HG03439 (cell line): ENCODE data around the gene URI1.
A peak's percentile ranks its signal among the peaks of the same experiment; 100 is the strongest.
"Not testable (repeated sequence)": the region's sequence is repeated elsewhere in the genome, so short reads cannot be mapped to it uniquely, and the experiment has no call there.

Experiments
- ATAC-seq: cut with Tn5 transposase; IDR thresholded peaks from one replicate; pipeline ENCODE4 v1.9.1; 2021; ENCODE audit warnings: mild to moderate bottlenecking, moderate library complexity; ENCODE audit not compliant: unreplicated experiment

Gene URI1

DNA sequence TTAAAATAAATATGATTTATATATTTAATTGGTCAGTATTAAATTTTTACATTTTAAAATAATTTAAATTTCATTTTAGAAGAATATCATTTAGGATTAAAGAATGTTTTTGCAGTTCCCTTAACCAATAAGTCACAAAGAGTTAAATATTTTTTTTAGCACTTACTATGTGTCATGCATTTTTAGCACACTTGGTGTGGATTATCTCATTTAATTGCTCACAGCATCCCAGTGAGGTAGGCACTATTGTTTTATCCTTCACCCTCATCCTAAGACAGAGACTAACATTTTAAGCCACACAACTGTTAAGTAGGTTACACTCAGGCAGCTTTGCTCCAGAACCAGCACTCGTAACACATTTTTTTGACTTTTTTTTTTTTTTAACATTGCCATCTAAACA, 78.2 kb downstream of the URI1 start:
- ATAC-seq, result no peak

- ATAC-seq, result no peak
Measured at GRCh38 chr19:30022659-30023058, 80.6 kb downstream of the URI1 start.

DNA sequence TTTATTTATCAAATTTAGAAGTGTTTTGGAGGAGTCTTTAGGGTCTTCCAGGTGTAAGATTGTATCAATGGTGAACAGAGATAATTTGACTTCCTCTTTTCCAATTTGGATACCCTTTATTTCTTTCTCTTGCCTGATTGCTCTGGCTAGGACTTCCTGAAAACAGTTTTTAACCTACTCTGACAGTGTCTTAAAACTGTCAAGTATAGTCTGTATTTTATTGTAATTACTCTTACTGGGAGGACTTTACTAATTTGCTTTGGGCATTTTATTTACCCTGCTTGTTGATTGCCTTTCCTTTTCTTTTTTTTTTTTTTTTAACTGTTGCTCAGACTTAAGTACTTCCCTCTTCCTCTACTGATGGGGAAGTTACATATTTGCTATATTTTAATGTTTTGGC, 81.3 kb downstream of the URI1 start:
- ATAC-seq, result no peak

DNA sequence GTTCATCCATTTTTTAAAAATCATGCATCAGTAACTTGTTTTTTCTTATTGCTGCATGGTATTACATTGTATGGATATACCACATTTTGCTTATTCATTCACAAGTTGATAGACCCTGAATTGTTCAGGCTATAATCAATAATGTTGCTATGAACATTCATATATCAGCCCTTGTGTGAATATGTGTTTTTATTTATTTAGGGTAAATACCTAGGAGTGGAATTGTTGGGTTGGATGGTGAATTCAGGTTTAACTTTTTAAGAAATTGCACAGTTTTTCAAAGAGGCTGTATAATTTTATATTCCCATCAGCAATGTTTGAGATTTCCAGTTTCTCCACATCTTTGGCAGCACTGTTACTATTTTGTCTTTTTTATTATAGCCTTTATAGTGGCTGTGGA, 82.1 kb downstream of the URI1 start:
- ATAC-seq, result no peak

- no peak for ATAC-seq
Measured at GRCh38 chr19:30026933-30027332, 84.9 kb downstream of the URI1 start.

DNA sequence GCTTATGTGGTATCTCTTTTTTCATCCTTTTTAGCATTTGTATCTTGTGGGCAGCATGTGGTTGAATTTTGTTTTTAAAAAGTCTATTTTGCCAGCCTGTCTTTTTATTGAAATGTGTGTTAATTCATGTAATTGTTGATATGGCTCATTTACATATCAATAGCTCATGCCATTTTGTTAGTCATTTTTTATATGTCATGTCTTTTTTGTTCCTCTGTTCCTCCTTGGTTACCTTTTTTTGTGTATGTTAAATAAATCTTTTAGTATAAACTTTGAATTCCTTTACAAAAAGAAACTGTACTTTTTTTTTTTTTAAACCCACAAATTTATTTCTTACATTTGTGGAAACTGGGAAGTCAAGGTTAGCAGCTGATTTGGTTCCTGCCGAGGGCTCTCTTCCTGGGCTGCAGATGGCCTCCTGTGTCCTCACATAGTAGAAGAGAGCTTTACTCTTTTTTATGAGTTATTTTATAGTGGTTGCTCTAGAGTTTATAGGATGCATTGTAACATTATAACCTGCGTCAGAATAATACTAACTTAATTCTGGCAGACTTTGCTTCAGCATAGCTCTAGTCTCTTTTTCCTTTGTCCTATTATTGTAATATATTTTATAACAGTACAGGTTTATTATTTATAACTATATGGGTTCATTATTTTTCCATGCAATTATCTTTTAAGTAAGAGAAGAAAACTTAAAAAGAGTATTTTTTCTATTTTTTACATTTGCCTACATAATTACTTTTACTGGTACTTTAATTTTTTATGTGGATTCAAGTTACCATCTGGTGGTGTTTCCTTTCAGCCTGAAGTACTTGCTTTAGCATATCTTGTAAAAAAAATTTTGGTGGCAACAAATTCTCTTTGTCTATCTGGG, 86.3 kb downstream of the URI1 start:
- no peak for ATAC-seq

GRCh38 chr19:30028992-30029343, 86.9 kb downstream of the URI1 start:
- no peak for ATAC-seq

- peak; percentile 73 for ATAC-seq
Measured at GRCh38 chr19:30029721-30030510, 87.9 kb downstream of the URI1 start.

GRCh38 chr19:30034321-30034720, 92.3 kb downstream of the URI1 start:
- no peak for ATAC-seq

DNA sequence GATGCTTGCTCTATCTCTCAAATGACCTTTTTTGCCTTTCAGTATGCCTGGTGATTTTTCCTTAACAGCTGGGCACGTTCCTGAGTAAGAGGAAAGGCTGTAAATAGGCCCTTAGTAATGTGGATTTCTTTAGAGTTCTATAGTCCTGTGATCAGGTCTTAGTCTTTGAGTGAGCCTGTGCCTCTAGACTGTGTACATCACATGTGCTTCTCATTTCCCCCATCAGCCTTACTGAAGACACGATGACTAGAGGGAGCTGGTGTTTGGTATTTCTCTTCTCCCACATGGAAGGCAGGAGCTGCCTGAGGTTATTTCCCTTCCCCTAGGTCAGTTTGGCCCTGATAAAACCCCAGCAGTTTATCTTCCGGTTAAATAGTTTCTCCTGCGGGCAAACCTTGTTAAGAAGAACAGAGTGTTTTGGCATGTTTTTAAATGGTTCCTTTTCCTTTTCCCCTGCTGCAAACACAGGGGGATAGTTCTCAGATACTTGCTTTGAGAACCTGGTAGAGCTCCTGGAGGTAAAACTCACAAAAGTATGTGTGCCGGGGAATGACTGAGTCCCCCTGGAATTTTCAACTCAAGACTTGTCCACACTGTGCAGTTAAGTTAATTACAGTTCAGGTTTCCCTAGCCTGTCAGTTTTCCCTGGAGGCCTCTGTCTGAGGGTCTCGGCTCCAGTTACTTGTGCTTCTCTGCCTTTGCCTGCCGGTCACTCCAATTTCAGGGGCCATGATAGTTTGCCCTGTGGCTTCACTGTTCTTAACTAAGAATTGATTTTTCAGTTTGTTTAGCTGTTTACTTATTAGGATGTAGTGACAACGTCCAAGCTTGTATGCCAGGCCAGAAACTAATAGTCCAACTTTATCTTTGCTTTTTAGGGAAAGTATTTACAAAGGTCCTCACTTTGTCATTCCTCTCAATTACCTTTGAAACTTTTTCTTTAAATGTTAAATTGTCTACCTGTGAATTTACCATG, 94.4 kb downstream of the URI1 start:
- no peak for ATAC-seq

DNA sequence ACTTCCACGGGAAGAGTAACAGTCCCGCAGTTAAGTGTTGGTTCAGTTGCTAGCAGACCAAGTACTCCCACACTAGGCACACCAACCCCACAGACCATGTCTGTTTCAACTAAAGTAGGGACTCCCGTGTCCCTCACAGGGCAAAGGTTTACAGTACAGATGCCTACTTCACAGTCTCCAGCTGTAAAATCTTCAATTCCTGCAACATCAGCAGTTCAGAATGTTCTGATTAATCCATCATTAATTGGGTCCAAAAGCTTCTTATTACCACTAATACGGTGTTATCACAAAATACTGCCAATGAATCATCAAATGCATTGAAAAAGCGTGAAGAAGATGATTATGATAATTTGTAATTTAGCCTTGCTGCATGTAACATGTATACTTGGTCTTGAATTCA, 95.8 kb downstream of the URI1 start:
- ATAC-seq, result no peak

DNA sequence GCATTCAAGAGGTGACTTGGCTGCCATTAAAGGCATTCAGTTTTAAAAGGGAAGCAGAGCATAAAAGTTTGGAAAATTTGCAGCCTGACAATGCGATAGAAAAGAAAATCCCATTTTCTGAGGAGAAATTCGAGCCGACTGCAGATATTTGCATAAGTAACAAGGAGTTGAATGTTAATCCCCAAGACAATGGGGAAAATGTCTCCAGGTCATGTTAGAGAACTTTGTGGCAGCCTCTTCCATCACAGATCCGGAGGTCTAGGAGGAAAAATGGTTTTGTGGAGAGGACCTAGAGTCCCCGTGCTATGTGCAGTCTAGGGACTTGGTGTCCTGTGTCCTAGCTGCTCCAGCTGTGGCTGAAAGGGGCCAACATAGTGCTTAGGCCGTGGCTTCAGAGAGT, 99.9 kb downstream of the URI1 start:
- not testable (repeated sequence) for ATAC-seq

DNA sequence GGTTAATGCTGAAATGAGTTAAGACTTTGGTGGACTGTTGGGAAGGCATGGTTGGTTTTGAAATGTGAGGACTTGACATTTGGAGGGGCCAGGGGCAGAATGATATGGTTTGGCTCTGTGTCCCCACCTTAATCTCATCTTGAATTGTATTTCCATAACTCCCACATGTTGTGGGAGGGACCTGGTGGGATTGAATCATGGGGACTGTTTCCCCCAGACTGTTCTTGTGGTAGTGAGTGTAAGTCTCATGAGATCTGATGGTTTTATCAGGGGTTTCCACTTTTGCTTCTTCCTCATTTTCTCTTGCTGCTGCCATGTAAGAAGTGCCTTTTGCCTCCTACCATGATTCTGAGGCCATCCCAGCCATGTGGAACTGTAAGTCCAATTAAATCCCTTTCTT, 101.0 kb downstream of the URI1 start:
- ATAC-seq, result not testable (repeated sequence)

- ATAC-seq, result no peak
Measured at GRCh38 chr19:30044273-30045248, 102.5 kb downstream of the URI1 start.

- ATAC-seq, result no peak
Measured at GRCh38 chr19:30046522-30046921, 104.5 kb downstream of the URI1 start.

DNA sequence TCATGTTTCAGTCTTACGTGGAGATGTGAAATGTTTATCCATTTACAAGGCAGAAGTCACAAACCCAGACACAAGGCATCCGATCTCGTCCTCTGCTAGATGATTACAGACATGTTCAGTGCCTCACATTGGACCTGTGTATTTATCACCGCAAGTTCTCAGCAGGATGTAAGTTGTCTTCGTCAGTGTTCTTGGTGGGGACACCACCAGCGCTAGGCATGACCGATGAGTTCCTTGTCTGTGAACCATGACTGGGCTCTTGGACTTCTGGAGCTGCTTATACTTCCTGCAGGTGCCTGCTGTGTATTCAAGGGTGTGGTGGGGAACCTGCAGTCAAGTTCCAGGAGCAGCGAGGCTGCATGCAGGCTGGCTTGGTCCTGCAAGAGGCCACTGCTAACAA, 105.4 kb downstream of the URI1 start:
- no peak for ATAC-seq

DNA sequence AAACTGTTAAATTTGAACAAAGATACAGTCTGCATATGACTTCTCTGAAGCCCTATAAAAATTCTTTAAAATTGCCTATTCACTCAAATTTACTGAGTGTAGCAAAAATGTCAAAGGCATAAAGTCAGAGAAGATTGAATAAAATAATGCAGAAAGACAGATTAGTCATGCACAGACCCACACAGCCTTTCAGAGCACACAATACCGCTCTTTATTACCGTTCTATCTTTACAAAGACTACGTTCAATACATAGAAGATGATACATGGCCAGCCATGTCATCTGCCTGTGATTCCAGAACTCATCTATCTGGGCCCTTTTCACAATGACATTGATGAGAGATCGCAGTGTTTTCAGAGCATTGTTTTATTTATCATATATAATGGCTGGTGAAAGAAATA, 107.2 kb downstream of the URI1 start:
- no peak for ATAC-seq

- ATAC-seq, result no peak
Measured at GRCh38 chr19:30049846-30050667, 108.0 kb downstream of the URI1 start.
